Activated T-helper 1 cell treated with Interleukin-2 at 50 U/mL for 16 hours (primary cell): ENCODE measurements around the gene ELL3.
"Not testable (repeated sequence)": the region's sequence is repeated elsewhere in the genome, so short reads cannot be mapped to it uniquely, and the experiment has no call there.

Experiments
- DNase-seq: peaks from one replicate; pipeline ENCODE4 v3.0.0-alpha.2; 2020; ENCODE audit warnings: low read depth

Gene ELL3

DNA sequence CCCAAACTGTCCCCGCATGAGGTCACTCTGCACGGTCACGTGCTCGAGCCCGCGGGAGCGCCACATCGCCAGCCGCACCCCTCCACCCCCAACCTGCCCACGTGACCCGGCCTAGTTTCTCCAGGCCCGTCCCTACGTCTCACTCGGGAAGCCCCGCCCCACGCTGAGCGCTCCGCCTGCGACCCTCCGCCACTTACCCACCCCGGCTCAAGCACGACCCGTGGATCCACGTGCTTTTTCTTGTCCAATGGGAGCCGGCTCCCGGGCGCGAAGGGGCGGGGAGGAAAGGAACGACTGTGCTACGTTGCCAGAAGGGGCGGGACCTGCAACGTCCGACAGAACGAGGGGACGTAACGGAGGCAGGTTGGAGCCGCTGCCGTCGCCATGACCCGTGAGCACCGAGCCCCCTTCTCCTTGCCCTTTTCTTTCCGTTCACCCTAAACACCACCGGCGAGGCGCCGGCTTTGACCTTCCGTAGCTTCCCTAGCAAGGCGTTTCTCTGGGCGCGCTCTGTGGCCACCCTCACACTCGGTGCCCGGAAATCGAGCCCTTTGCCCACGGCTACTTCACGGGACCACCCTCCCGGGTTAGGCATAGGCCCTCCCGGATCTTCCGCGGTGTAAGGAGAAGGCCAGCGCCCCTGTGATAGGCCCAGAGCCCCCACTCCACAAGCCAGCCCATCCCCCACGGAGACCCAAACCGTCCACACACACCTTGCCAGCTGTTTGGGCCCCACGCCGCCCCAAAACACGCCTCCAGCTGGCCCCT, 15.4 kb upstream of the ELL3 start, which contains the start of gene SERF2:
TSS of gene SERF2 (plus strand) at position 328 of the 768 bp plus-strand sequence. CDS start at position 385, 57 bp downstream.
- DNase-seq = peak; percentile 99

DNA sequence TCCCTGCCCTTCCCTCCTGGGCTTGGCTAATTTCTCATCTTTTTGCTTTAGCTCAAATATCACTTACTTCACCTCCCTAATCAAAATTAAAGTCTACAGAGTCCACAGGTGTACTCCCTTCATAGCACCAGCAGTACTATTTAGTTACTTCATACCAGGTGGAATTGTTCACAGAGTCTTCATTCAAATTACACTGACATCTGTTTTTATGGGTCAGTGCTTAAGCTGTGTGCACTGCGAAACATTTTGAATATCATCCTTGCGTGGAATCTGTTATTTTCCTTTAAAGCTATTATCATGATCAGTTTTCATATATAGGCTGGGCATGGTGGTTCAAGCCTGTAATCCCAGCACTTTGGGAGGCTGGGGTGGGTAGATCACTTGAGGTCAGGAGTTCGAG, 12.6 kb upstream of the ELL3 start:
- no peak for DNase-seq

DNA sequence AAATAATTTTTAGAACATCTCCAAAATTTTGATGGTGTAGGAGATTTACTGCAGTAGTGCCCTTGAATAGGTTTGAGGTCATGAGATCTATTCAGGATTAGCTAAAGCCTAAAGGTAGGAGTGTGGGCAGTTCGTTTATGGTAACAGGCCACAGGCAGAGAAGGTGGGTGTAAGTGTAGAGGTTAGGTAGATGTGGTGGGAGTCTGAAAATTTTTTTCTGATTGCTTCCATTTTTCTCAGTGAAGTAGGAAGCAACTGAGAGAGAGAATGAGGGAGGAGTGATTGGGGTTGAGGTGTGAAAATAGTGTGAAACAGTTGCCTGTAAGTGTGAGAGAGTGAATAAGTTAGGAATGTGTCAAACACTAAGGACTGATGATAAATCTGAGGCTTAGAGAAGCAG, 2.2 kb upstream of the ELL3 start:
- DNase-seq = no peak

DNA sequence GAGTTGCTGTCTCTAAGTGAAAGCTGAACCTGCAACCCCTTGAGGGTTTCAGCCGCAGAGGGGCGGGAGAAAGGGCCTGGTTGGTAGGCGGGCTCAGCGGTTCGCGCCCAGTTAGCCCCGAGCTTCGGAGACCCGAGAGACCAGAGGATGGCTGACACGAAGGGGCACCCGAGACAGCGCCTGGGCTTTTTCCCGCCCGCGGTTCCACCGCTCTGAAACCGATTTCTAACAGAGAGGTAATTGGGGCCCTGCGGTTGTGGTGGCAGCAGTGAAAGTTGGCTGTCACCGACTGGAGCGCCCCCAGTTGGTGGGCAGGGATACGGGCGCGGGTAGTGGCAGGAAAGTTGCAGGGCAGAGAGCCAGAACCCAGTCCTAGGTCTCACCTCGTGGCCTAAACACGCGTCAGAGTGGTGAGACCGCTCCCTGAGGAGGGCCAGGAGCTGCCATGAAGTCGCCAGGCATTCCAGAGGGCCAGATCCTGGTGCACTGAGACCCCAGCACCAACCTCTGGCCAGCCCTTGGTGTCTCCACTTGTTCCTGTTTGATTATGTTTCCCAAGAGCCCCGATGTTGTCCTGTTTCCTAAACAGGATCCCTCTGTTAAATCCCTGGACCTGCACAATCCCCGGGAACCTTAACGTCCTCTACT, 625 bp upstream of the ELL3 start:
- DNase-seq = peak; percentile 67

DNA sequence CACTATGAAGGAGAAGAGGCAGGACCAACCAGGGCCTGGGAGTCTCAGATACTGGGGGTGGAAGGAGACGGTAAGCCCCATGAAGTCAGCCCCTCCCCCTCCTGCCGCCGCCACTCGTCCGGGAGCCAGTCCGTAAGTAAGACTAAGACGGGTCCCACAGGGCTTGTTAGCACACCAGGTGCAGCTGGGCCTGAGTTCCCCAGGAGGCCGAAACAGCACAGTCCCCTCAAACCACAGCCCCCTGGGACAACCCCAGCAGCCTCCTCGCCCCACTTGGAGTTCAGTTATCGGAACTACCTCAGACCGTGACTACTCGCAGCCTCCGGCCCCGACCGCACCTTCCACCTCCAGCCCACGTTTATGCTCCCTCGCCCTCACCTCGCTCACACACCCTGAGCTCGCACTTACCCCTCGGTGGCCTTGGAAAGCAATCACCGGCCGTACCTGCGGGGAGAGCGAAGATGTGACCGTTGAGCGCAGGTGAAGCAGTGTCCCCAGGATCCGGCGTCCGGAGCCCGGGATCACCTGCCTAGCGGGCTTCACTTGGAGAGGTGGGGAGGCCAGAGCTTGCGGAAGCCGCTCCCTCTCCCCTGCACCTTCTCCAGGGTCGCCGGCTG, 557 bp downstream of the ELL3 start:
- no peak for DNase-seq

DNA sequence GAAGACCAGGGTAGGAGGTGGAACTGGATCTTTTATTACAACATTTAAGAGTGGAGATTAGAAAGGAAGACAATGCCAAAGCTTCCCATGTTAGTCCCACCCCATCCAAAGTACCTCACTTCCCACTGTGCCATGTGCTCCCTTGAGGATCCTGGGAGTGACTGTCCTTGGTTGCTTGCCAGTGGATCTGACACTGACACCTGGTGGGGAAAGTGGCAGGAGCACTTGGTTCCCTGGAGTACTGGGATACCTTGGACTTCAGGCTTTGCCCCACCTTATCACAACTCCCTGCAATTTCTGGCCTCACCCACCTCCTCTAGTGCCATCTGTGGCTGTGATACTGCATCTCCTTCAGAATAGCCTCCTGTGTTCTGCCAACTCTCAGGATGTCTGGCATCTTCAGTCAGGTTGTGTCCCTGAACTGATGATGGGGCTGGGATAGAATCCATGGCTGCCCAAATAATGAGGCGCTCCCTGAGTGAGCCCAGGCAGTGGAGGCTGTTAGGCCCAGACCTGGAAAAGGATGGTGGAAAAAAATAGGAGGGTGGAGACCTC, 1.3 kb downstream of the ELL3 start:
- DNase-seq = no peak

DNA sequence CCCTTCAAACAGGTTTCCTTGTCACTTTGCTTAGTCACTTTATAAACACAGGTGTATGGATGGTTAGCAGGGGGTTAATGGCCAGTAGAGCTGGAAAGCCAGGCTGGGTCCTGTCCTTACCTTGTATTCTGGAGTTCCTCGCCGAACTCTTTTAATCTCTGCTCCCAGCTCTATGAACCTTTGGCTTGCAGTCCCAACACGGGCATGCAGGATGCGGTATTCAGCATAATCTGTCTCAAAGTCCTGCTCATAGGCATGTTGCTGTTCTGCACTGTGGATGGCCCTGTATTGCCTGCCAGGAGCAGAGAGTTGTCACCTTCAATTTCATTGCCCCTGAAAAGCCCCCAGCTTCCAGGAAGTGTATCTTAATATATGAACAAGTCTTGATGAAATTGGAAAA, 2.7 kb downstream of the ELL3 start:
- no peak for DNase-seq

DNA sequence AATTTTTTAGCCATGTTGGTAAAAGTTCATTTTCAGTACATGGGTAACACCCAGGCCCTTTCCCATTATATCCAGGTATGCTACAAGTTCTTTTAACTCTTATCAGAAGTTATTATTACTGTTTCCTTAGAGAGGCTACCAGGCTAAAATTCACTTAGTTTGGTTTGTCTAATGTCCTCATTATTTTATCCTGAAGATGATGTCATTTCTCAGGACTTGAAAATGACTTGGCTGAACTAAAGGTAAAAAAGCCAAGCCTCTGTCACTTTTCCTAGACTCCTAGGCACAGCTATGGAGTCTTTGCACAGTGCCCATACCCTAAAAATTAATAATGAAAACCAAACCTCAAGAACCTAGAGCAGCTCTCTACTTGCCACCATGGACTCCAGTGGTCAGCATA, 4.1 kb downstream of the ELL3 start:
- no peak for DNase-seq

DNA sequence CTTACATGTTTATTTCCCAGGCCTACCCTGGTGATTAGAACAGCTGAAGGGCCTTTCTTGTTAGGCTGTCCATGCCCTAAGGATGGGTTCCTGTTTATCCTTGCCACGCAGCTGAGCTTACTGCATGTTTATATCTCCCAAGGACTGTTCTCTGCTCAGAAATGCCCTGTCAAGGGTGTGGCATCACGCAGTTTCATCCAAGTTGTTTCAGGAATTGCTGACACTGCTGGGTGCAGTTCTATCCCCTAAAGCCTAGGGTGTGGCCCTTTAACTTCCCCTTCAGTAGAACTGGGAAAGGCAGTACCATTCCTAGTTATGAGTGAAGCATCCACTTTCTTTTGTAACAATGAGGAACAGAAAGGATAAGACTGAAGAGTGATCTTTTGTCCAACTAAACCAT, 5.0 kb downstream of the ELL3 start:
- no peak for DNase-seq

DNA sequence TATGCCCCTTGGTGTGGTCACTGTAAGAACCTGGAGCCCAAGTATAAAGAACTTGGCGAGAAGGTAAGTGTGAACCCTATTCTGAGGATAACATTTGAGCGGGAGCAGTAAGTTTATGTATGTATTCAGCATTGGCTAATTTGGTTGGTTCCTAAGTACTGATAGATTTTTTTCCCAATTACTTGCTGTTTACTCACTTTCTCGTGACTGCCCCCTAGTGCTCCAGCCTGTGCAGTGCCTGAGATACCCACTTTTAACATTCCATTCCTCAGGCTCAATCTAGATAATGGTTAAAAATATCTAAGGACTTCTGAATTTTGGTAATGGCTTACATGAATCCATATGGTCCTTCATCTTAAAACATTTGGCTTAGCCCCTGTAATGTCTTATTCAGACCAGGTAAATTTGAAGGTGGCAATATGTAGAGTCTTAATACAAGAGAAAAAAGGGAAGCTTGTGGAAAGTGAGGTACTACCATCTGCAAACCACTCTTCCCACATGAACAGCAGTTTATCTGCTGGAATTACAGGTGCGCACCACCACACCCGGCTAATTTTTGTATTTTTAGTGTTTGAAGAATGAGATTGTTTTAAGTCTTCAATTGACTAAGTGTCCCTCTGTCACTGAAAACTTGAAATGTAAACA, 7.1 kb downstream of the ELL3 start:
- peak; percentile 22 for DNase-seq

DNA sequence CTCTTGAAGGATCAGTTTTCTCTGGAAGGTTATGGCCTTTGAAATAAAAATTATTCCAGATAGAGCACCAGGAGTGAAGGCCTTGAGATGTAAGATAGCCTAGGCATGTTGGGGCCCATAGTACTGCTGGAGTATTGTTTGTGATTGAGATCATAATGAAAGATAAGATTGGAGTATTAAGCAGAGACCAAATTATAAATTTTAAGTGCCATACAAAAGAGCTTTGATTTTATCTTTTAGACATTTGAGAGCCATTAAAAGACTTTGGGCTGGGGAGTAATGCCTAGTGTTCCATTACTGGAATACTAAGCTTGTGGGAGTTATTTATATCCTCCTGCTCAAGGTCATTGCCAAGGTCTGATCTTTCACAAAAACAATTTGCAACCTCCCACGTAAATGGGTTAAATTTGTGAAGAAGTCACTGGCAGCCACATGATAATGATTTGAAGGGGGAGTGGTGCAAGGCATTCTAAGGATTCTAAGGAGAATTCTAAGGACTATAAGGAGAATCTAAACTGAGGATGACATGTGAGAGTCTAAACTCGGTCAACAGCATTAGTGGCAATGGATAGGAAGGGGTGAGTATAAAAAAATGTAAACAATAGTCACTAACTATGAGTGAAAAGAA, 12.8 kb downstream of the ELL3 start:
- DNase-seq = no peak

DNA sequence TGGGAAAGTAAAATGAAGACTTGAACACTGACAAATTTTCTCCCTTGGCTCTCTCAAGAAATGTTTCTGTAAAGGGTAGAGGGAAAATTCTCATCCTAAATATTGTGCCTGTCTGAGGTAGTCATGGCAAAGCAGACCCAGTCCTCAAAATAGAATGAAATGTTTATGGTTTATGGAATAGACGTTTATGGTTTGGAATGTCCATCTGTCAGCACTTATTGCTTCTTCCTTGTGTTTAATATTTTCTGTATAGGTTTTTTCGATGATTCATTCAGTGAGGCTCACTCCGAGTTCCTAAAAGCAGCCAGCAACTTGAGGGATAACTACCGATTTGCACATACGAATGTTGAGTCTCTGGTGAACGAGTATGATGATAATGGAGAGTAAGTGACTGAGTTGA, 13.9 kb downstream of the ELL3 start:
- no peak for DNase-seq

DNA sequence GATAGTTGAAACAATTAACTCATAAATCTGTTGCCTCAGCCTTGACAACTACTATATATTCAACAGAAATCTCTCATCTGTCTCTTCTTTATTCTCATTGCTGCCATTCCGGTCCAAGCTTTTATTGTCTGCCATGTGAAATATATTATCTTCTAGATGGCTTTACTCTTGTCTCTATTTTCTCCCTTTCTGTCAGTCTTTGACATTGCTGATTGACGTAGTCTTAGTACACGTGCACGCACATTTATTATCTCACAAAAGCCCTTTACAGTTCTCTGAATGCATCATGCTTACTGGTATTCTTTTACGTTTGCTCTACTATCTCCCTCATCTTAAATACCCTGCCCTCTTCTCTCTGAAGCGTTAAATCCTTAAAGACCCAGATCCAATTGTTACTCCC, 24.9 kb downstream of the ELL3 start:
- DNase-seq = no peak

DNA sequence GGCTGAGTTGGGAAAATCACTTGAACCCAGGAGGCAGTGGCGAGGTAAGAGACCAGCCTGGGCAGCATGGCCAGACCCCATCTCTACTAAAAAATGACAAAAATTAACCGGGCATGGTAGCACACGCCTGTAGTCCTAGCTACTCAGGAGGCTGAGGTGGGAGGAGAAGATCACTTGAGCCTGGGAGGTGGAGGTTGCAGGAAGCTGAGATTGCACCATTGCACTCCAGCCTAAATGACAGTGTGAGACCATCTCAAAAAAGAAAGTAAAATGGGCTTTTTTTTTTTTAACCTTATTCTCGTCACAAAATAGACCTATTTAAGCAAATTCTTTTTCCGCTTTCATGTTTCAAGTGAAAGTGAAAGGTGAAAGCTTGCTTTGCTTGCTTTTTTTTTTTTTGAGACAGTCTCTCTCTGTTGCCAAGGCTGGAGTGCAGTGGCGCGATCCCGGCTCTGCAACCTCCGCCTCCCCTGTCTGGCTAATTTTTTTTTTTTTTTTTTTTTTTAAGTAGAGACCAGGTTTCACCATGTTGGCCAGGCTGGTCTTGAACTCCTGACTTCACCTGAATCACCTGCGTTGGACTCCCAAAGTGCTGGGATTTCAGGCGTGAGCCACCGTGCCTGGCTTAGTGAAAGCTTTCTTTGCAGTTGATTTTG, 26.9 kb downstream of the ELL3 start:
- DNase-seq = no peak

DNA sequence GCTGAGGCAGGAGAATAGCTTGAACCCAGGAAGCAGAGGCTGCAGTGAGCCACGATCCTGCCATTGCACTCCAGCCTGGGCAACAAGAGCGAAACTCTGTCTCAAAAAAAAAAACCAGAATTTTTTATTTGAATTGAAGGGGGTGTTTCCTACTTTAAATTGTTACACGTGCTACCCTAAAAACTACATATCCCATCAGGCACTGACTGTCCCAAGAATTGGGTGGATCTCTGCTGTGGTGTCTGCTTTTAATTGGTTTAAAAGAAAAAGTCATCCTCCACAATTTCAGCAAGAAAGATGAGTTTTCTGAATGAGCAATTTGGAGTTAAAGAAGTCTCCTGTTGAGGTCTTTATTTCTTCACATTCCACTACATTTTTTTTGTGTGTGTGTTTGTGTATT, 28.4 kb downstream of the ELL3 start:
- no peak for DNase-seq

DNA sequence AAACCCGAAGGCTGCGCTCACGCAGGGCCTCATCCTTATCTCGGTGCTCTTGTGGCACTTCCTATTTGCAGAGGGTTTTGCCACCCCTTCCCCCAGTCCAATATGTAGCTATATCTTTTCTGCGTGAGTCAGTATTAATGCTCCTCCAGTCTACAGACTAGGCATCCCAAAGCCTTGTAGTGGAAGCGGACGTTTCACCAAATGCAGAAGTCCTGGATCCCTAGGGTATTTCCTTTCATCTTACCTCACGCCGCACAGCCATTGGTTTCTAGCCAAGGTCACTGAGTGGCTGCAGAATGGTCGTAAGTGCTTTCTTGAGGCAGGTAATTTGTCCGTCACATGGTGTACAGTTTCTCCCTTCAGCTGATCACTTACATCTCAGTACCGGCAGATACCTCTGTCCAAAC, 29.9 kb downstream of the ELL3 start:
- DNase-seq = not testable (repeated sequence)

DNA sequence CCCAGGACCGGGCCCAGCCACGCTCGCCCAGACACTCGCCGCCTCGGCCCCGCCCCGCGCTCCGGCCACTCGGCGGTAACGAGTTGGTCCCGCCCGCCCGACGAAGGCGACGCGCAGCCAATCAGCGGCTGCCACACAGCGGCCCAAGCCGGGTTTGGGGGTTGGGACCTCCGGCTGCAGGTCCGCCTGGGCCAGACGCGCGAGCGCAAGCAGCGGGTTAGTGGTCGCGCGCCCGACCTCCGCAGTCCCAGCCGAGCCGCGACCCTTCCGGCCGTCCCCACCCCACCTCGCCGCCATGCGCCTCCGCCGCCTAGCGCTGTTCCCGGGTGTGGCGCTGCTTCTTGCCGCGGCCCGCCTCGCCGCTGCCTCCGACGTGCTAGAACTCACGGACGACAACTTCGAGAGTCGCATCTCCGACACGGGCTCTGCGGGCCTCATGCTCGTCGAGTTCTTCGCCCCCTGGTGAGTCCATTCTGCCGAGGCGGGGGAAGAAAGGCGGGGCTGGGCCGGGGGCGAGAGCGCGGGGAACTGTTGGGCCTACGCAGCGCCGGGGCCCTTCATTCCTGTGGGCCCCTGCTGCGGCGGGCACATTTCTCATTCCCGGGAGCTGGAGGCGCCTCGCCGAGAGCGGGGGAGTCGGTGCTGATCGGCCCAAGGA, 30.4 kb downstream of the ELL3 start, which contains the start of gene PDIA3:
TSS of gene PDIA3 (plus strand) at position 194 of the 658 bp plus-strand sequence. CDS start at position 296, 102 bp downstream.
- DNase-seq = peak; percentile 79

DNA sequence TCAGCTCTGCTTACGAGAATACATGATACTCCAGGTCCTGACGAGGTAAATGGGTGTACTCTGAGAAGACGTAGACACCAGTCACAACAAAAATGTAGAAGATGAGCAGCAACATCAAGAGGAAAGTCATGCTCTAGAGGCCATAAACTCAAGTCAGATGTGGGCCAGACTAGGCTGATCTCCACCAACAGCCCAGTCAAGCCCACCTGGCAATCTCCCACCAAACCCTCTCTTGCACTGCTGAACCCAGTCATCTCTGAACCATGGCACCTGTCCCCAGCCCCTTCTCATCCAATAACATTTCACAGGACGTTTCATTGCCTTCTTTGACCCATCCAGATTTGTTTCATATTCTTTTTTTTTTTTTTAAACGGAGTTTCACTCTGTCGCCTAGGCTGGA, 41.4 kb downstream of the ELL3 start:
- DNase-seq = no peak

DNA sequence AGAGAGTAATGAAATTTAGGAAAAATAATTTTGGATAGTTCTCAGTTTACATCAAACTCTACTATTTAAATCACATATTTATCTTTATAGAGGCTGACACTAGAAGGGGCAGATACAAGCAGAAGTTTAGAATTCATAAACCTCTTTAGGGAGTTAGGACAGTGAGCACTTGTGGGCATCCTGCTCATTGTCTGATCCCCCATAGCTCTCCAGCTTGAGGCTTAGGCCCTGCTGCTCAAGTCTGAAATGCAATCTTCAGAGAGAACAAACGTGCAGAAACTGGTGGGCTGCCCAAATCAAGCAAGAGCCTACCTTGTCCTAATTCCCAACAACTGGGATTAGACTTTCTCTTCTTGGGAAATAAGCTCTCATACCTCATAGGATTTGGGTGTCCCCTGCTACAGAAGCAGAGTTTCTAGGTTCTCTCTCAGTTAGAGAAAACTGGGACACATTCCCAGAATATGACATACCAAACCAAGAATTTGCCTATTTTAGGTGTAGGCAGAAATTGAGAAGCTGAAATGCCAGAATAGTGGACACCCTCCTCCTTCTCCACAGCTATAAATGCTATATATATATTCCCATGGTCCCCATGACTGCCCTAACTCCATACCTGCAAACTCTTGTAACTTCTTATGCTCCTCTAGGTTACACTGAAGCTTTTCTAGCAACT, 48.6 kb downstream of the ELL3 start:
- not testable (repeated sequence) for DNase-seq

DNA sequence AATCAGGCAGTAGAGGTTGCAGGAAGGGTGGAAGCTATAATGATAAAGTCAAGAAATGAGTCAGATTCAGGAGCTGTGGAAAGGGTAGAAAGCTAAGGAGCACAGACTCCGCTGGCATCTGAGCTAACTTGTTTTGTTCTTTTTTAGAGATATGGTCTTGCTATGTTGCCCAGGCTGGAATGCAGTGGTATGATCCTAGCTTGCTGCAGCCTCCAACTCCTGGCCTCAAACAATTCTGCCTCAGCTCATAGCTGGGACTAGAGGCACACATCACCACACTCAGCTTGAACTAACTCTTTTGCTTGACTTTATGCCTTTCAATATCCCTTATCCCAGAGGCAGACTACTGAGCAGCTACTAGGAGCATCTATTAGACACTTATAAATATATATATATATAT, 50.5 kb downstream of the ELL3 start:
- not testable (repeated sequence) for DNase-seq
